Colon (tissue), 2 donors: ENCODE data around the gene FGGY.

Source experiments
- FAIRE-seq: peaks from 2 replicates; lab custom pipeline; 2012; peaks lifted over from hg19 to GRCh38; lab: Jason Lieb, UNC
- donor health status: control.
- donor health status: control.

The FGGY gene

DNA sequence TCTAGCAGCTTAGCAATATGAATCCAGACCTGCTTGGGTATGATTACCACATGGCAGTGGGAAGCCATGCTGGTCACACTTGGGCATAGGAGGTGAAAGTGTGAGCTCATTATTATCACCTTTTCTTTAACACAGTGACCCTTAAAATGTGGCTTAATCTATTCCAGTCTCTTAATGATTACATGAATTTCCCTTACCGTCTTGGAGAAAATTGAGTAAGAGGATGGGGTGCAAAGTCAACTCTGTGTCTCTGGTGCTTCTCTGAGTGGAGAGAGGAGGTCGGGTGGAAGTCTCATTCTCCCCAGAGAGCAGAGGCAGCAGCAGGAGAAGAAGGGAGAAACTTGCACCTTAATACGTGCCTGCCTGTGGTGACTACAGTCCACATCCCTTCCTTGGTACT lies 91.3 kb downstream of the FGGY start:
- FAIRE-seq = no peak

DNA sequence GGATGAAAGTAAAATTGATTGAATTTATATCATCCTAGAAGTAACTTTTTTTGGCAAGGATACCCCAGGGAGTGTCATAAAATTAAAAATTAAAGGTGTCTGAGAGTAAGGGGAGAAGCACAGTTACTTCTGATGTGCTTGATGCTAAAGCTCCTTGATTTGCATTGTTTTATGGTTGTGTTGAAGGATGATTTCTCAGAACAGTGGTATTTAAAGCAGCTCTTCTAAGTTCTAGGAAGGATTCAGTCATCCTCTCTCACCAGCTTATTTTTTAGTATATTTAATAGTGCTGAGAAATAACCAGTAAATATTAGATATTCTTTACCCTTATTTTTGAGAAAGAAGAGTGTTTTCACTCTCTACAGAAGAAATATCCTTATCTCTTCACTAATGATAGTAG lies 93.0 kb downstream of the FGGY start:
- no peak for FAIRE-seq

DNA sequence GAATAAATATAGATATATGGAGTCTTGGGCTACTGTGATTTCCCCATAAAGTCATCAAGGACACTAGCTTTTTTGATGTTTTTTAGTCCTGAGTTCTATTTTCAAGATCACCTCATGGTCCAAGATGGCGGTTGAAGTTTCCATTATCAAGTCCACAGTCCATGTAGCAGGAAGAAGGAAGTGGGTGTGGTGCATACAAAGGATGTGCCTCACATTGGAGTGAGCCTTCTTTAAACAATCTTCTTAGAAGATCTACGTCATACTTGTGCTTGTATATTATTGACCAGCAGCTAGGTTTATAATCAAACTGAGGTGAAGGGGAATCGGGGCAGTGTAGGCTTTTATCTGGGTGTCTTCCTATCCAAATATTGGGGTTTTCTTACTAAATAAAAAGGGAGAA lies 93.4 kb downstream of the FGGY start:
- no peak for FAIRE-seq

DNA sequence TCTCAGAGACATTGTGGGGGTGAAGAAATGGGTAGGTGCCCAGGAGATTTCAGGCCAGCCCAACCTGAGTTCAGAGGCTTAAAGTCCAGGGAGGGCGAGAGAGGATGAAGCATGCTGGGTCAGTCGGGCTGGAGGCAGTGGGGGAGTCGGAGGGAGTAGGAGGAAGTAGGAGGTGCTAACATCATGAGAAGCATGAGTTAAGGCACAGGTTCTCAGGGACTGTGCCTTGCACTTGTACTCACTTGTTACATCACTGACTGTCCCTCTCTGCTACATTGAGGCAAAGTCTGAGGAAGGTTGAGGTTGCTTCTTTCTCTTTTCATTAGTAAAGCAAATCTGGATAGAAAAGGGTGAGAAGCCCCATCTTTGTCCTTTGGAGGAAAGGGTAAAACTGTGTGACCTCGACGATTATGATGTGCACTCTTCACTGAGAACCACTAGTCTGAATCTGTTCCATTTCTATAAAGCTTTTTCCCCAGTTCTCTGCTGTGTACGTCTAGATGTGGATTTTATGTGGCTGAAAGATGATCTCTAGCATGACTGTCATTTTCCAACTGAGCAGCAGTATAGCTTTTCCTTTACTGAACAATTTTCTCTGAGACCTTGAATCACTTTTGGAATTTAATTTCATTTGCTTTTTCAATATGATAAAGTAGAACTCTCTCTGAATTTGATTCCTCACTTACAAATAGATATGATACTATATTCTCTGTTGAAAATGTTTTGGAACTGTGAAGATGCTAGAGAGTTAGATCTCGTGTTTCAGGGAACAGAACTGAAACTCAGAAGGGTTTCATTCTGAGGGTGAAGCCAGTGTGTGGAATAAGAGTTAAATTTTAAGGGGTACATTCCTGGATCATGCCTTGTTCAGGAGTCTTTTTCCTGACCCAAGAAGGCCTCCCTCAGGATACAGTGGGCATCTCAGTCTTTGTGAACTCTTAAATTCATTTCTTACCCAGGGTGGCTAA lies 94.6 kb downstream of the FGGY start:
- FAIRE-seq = no peak

DNA sequence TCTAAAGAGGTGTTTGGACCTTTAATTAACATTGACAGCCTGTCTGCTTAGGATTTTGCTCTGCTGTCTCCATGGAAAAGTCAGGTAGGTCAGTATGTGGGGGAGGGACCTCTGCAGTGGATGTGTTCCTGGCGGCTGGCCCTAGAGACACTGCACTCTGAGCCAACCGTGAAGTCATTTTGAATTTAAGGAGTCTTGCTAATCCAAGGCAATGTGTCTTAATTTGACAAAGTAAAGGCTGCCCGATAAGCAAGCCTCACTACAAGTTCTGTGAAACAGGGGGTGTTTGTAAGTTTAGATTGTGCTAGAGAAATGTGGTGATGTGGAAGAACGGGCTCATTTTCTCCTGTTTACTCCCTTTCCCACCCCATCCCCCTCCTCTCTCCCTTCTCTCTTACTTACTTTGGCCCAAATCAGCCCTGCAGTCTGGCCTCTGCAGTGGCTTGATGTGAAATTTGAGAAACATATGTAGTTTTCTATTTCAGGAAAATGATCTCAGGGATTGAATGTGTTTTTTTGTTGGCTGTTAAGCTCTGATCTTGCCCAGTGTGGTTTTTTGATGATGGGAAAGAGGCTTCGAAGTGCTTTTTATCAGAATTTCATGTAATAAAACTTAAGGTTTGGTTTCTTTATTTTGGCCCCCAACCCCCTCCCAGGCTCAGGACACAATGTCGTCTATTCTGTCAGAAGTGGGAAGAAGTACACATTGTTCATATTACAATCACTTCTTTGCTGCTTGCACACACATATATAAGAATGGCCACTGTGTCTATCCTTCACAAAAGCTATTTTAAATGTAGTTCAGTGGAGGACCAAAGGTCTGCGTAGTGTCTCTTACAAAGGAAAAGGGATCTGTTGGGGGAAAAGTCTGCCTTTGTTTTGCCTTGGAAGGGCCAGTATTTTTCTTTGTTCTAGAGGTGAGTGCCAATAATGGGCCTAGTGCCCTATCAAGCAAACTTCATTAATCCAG lies 96.6 kb downstream of the FGGY start:
- FAIRE-seq = no peak

DNA sequence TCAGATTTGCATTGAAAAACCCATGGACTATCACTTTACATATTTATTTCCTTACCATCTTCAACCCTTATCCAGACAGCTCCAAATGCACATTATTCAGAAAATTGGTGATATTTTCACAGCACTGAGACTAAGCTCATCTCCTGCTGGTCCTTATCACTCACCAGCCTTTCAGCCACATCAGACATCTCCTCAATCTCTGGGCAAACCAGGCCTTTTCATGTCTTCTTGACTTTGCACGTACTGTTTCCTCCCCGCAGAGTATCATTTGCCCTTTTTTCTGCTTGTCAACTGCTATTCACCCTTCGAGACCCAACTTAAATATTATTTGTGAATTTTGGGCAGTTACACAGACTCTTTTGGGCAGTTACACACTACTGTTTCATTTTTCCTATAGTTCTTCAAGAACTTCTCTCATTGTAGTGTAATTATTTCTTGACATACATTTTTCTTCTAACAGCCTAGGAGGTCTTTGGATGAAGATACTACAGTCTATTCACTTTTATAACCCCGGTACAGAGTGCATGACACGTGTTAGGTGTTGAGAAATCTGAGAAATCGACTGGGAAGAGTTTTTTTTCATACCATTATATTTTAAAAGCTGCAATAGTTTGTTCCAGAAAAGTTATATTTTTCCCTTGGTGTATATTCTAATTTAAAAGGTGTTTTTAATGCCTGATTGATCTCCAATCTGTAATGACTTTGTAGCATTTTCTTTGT lies 98.0 kb downstream of the FGGY start:
- no peak for FAIRE-seq

DNA sequence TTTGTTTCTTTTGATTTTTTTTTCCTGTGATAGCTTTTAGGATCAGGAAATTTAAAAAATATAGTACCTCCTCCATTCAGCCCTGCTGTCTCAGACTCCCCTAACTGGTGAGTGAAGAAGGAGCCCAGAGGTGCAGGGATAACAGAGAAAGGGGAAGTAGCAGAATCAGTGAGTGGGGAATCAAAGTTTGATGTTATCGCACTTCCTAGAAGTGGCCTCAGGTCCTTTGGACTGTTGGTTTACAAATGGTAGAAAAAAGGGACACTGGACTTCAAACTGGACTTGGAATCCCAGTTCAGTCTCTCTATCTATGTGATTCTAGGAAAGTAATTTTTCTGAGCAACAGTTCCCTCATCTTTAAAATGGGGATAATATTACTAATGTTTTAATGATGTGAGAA lies 99.5 kb downstream of the FGGY start:
- FAIRE-seq = no peak

DNA sequence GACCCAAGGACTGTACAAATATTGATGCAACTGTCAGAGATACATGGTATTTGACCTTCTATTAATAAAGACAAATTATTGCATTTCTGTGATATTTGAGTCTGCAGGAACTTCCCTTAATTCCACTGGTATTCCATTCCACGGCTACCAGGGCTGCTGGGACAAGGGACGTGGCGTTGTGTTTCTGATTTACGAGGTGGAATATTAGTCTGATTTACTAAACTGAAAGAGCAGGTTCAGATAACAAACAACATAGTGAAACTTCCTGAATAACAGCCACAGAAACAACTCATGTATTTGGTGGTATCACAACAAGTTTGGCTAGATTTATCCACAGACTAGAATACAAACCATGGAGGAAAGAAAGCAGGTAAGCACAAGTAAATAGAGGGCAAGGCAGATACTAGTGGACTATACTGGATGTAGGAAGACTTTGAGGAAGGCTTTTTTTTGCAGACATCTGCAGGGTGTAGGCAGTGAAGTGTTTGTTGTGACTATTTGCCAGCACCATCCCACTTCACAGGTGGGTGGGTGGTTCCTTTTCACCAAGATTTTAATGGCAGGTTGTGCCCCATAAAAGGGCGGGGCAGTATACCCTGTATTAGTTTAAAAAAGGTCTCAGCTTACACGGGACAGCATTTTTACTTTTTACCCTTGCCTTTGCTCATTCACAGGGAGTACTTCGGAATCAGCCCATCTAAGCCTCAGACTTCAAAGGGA lies 100.4 kb downstream of the FGGY start:
- FAIRE-seq = no peak

DNA sequence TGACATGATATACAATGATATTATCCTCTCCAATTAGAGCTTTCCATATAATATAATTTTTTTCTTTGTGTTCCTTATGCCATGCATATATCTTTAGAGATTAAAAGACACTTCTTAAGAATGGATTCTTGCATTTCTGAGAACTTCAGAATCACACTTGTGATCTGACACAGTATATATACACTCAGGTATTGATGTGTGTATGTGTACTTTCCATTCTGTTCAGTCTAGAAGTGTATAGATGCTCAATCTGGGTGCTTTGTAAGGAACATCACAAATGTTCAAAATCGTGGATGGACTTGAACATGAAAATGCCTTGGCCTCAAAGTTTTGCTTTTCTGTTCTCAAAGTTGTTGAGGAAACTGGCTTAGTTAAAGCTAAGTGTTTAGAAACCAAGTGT lies 102.7 kb downstream of the FGGY start:
- no peak for FAIRE-seq

DNA sequence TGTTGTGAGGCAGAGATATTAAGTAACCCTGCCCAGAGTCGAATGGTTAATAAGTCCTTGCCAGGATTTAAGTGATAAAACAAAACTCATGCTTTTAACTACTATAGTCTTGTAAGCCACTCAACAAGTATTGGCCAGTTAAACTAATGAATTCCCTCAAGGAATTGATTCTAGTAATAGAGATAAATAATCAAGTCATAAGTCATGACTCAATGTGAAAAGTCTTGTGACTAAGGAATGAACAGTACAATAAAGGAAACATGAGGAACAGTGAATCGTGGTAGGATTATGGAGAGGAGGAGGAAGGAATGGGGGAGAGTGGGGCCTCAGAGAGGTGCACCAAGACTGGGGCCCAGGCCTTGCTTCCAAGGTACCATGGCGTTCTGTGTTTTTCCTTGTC lies 104.7 kb downstream of the FGGY start:
- FAIRE-seq = no peak

DNA sequence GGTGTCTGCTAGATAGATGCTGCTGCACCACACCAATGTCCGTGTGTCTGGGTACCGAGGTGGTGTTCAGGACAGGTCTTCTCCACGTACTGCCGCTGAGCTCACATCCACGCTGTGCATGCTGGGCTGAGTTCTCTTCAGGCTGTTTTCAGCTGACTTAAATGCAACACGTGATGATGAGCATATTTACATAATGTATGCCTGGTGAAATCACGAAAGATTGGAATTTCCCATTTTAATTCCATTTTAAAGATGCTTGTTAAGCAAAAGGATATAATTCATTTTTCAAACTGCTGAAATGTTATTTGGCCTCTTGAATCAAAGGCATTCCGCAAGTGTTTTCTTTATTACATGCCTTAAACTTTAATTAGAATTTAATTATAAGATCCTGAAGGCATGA lies 107.9 kb downstream of the FGGY start:
- no peak for FAIRE-seq

DNA sequence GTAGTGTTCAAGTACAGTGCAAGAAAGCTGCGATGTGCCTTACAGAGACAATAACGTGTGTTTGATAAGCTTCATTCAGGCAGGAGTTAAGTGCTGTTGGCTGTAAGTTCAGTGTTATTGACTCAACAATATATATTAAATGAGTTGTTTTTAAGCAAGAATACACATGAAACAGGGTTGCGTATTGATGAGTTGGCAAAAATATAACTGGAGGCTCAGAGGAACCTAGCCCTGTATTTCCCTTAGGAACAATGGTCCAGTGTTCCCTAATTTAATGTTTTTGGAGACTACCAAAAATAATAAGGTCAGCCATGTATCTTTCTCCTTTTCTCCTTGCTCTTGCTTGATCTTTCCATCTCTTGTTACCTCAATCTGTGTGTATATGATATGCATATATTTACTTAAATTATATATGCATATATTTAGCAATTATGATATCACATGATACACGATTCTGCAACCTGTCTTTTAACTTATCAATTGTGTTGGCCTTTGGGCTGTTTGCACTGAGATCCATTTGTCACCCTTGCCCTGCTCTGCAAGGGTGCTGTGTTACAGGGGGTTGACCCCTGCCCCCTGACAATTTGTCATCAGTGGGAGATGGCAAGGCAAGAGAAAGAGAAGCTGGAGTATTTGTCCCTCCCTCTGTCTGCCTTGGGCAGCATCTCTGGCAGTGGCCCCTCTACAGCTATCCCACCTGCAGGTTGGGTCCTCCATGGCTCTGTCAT lies 109.7 kb downstream of the FGGY start:
- FAIRE-seq = no peak

DNA sequence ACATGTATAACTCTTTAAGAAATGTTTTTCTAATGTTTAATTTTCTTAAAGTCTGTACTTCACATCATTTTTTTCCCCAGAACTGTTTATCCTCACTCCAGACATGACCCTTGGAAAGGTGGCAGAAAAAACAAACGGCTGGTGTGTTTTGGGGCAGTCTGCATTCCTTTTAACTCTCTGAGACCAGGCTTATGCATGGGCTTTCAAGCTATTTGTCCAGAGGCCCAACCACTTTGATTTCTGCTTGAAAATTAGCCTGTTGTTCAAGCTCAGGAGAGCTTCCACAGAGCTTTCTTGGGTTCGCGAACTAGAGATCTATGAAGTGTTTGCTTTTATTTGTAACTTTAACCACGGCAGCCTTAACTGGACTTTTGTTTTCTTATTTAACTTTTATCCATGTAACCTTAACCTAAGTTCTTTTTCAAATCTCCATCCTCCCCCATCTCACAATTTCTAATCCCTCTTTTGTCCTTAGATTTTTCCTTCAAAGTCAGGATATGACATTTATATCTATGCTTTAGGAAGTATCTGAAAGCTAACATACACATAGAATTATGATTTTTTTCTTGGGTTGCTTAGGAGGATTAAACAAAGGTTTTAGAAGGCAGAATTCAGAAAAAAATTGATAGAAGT lies 111.8 kb downstream of the FGGY start:
- FAIRE-seq = no peak

DNA sequence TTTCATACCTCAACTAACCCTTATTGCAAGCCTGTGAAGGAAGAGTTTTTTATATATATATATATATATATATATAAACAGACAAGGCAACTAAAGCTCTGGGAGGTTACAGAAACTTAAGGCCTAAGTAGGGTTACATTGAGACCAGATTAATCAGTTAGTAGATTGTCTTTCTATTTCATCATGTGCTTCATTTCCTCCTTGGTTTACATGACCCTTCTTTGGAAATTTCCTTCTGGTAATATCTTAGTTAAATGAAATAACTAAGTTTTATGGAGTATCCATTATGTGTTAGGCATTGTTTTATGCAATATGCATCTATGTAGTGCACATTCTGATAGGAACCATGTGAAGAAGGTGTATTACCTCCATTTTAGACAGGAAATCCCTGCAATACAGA lies 112.7 kb downstream of the FGGY start:
- no peak for FAIRE-seq

DNA sequence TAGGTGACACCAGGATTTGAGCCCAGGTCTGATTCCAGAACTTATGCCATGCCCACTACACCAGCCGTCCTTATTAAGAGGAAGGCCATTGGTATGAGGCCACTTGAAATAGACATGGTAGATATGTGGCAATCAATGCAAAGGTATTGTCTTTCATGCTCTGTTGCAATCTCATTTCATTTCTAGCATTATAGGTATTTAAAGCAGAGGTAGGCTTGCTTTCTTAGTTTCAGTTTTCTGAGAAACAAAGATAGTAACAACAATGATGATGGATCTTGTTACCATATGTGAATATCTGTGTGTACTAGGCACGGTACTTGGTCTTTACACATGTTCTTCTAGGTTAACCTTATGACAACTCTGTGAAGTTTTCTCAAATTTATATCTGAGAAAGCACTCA lies 113.1 kb downstream of the FGGY start:
- no peak for FAIRE-seq

DNA sequence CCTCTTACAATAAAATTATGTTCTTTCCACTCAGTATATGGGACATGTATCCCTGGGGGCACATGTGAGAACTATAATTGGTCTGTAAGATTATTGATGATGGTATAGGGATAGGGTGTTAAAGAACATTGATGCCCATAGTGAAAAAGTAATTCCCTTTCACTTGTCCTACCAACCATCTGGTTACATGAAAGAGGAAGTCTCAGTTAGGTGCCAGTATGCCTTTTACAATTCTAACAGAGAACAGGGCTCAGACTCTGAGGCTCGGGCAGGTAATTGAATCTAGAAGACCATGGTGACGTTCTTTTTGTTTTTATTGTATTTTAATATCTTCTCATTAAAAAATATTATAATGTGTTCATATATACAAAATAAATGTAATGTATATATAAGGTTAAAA lies 113.6 kb downstream of the FGGY start:
- FAIRE-seq = no peak

DNA sequence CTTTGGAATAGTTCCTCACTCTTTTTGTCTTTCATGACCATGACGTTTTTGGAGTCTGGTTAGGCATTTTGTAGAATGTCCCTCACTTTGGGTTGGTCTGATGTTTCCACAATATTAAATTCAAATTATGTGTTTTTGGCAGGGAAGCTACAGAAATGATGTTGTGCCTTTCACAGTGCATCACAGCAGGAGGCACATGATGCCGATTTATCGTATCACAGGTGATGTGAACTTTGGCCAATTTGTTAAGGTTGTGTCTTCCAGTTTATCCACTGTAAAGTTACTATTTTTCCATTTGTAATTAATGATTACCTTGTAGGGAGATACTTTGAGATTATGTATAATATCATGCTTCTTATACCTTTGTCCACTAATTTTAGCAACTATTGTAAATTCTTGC lies 114.3 kb downstream of the FGGY start:
- no peak for FAIRE-seq

DNA sequence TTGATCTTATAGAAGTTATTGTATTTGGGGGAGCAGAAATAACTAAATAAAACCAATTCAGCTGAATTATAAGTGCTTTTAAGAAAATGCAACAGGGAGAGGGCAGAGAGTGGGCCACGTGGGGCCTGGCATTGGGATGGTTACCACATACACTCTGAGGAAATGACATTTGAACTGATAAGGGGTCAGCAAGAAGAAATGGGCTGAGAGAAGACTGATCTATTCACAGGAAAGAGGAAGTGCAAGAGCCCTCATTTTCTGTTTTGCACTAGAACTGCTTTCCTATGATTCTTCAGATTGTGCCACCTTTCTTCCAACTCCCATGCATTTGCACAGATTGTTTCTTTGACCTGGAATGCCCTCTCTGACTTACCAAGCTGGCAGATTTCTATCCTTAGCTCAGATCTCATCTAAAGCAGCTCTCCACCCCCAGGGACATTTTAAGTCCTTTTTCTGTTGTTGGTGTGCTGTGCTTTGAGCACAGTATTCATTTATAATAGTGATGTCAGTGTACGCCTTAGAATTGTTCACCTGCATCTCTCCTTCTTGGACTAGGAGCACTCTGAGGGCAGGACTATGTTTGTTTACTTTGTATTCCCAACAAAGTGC lies 115.9 kb downstream of the FGGY start:
- no peak for FAIRE-seq

DNA sequence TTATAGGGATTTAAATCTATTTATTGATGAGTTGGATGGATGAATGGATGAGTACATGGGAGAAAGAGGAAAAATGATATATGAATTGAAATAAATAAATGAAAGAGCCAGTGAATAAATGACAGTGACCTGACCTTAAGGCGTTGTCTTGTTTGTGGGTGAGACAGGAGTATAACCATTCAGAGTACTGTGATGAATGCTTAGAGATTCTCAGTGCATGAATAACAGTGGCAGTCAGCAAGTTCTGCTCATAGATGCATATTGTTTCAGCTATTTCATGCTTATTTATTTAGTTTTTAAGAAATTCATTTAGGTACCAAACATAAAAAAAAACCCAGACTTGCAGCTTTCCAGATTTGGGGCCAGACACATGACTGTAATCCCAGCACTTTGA lies 116.4 kb downstream of the FGGY start:
- no peak for FAIRE-seq
